GM13977 (cell line): Measurements from ENCODE around the gene GLS.

Source experiments
- DNase-seq: peaks from one replicate; pipeline ENCODE4 v3.0.0; 2012; ENCODE audit warnings: low spot score
- CTCF ChIP-seq: IDR thresholded peaks from 2 replicates; pipeline ENCODE4 v1.5.1; 2012; ENCODE audit warnings: mild to moderate bottlenecking, control low read depth; ENCODE audit not compliant: insufficient read depth; ENCODE audit errors: extremely low read depth, missing control alignments
- in situ Hi-C: fragments of 300-500 bp; cut with MboI; formaldehyde crosslinking; loops from one replicate; pipeline ENCODE4 v1.12.0; 2022; ENCODE audit warnings: low sequenced_read_pairs, low pct_unique_long_range_greater_than_20kb, mixed read lengths, inconsistent platforms; ENCODE audit not compliant: unreplicated experiment

Gene GLS

GRCh38 chr2:190973262-190973661 is 92.6 kb downstream of the GLS start:
- in situ Hi-C loops, result no loop called here
- no peak for DNase-seq
- TF ChIP-seq CTCF, result no peak

- no peak for DNase-seq
- TF ChIP-seq CTCF, result no peak
- in situ Hi-C loops, result no loop called here
These were observed 93.4 kb downstream of the GLS start for GRCh38 chr2:190973726-190974628.

GRCh38 chr2:190974629-190975361 is 94.2 kb downstream of the GLS start:
- in situ Hi-C loops, result no loop called here
- no peak for DNase-seq
- no peak for TF ChIP-seq CTCF

GRCh38 chr2:190976521-190976920 is 95.9 kb downstream of the GLS start:
- no peak for TF ChIP-seq CTCF
- in situ Hi-C loops, result no loop called here
- DNase-seq, result no peak

- DNase-seq, result no peak
- TF ChIP-seq CTCF, result no peak
- in situ Hi-C loops, result no loop called here
These were observed 96.9 kb downstream of the GLS start for GRCh38 chr2:190977505-190977904.

GRCh38 chr2:190978389-190979053 is 97.9 kb downstream of the GLS start:
- in situ Hi-C loops, result no loop called here
- no peak for DNase-seq
- no peak for TF ChIP-seq CTCF
